Keratinocyte (primary cell): ENCODE data around the gene ARID5B. TPM values are rescaled to one million over a fixed set of nuclear protein-coding genes. Genes with fewer than 3 reads are reported as not detected.

Source experiments
- DNase-seq: peaks from one replicate; pipeline ENCODE4 v3.0.0-alpha.2; 2011; ENCODE audit warnings: low read depth, missing footprints, low spot score
- FAIRE-seq: peaks from 2 replicates; lab custom pipeline; 2011; peaks lifted over from hg19 to GRCh38; lab: Jason Lieb, UNC
- H2AFZ ChIP-seq: 2 replicates; pipeline ENCODE4 v1.6.0; 2012; ENCODE audit warnings: low read length, control low read depth, inconsistent platforms; ENCODE audit not compliant: control insufficient read depth
- H3K27ac ChIP-seq: 2 replicates; pipeline ENCODE4 v1.5.1; 2011; ENCODE audit warnings: low read length; ENCODE audit not compliant: control insufficient read depth, insufficient read depth
- H3K27me3 ChIP-seq: 3 replicates; pipeline ENCODE4 v1.6.0; 2011; ENCODE audit warnings: low read length; ENCODE audit not compliant: control insufficient read depth, insufficient read depth; ENCODE audit errors: extremely low read depth
- H3K36me3 ChIP-seq, 2 experiments: 2 replicates in 1 of 2; 3 replicates in 1 of 2; pipeline ENCODE4 v1.5.1; 2011; ENCODE audit warnings: low read length in 2 of 2, mild to moderate bottlenecking in 1 of 2; ENCODE audit not compliant: control insufficient read depth in 2 of 2, insufficient read depth in 2 of 2; ENCODE audit errors: extremely low read depth in 1 of 2
- H3K4me1 ChIP-seq: 3 replicates; pipeline ENCODE4 v1.5.1; 2011; ENCODE audit warnings: low read length; ENCODE audit not compliant: control insufficient read depth, insufficient read depth; ENCODE audit errors: extremely low read depth
- H3K4me2 ChIP-seq: 3 replicates; pipeline ENCODE4 v1.6.0; 2011; ENCODE audit warnings: low read depth, low read length; ENCODE audit not compliant: control insufficient read depth, insufficient read depth; ENCODE audit errors: extremely low read depth
- H3K4me3 ChIP-seq, 3 experiments: fragments of 200-600 bp in 1 of 3; sonication (generic) in 1 of 3; 2 replicates in 2 of 3; 3 replicates in 1 of 3; pipeline ENCODE4 v1.5.1; 2011 to 2016; ENCODE audit warnings: low read length in 3 of 3, mild to moderate bottlenecking in 3 of 3, control low read depth in 2 of 3, inconsistent platforms in 1 of 3, low read depth in 1 of 3, mixed read lengths in 1 of 3, mixed run types in 1 of 3, moderate library complexity in 1 of 3; ENCODE audit not compliant: control insufficient read depth in 2 of 3, insufficient read depth in 2 of 3; ENCODE audit errors: extremely low read depth in 1 of 3
- H3K79me2 ChIP-seq: 2 replicates; pipeline ENCODE4 v1.6.0; 2012; ENCODE audit warnings: low read length; ENCODE audit not compliant: control insufficient read depth, insufficient read depth
- H3K9ac ChIP-seq: 3 replicates; pipeline ENCODE4 v1.6.0; 2011; ENCODE audit warnings: low read length; ENCODE audit not compliant: control insufficient read depth, insufficient read depth; ENCODE audit errors: extremely low read depth
- H3K9me1 ChIP-seq: 3 replicates; pipeline ENCODE4 v1.6.0; 2011; ENCODE audit warnings: low read length; ENCODE audit not compliant: control insufficient read depth, insufficient read depth; ENCODE audit errors: extremely low read depth
- H3K9me3 ChIP-seq: 2 replicates; pipeline ENCODE4 v1.5.1; 2012; ENCODE audit warnings: low read depth, low read length; ENCODE audit not compliant: control insufficient read depth
- H4K20me1 ChIP-seq: 3 replicates; pipeline ENCODE4 v1.6.0; 2011; ENCODE audit warnings: low read length; ENCODE audit not compliant: control insufficient read depth, insufficient read depth; ENCODE audit errors: extremely low read depth
- CTCF ChIP-seq, 3 experiments: IDR thresholded peaks in 1 of 3; conservative IDR thresholded peaks in 1 of 3; optimal IDR thresholded peaks in 1 of 3; 2 replicates in 2 of 3; 3 replicates in 1 of 3; pipeline versions ENCODE3 to v1.5.1; 2011; ENCODE audit warnings: low read length in 3 of 3, mild to moderate bottlenecking in 3 of 3, moderate library complexity in 2 of 3, control low read depth in 1 of 3, inconsistent platforms in 1 of 3; ENCODE audit not compliant: insufficient read depth in 2 of 3; ENCODE audit errors: extremely low read depth in 1 of 3
- EZH2 ChIP-seq: IDR thresholded peaks from one replicate; pipeline ENCODE4 v1.6.1; 2012; ENCODE audit warnings: inconsistent platforms, mild to moderate bottlenecking, low read length, moderate library complexity
- dilution Hi-C: fragments of 300-500 bp; cut with MboI; formaldehyde crosslinking; loops from one replicate; pipeline ENCODE4 v1.7.0; 2020; ENCODE audit warnings: low sequenced_read_pairs; ENCODE audit not compliant: extremely low pct_ligation_motif_present
- polyA plus RNA-seq, 5 experiments: library from polyadenylated mRNA; depleted of rRNA in 3 of 5; stranded (reverse) in 3 of 5; stranded (forward) in 1 of 5; unstranded in 1 of 5; fragments of >200 nt; gene quantifications; 1 replicate in 1 of 5; 2 replicates in 3 of 5; 3 replicates in 1 of 5; pipeline versions ENCODE4 v1.2.1 to v1.2.3, GENCODE V29; 2011 to 2012; ENCODE audit warnings: missing spikeins in 2 of 5, low read depth in 1 of 5, low replicate concordance in 1 of 5

The ARID5B gene
- polyA plus RNA-seq, 1 donor (not counting 4 experiments of a cell fraction or from before 2014, with no cell fraction given), result 7.0 TPM

- dilution Hi-C loops, result no loop called here
- no peaks in the 10 kb centered on the region for H3K9me1 ChIP-seq
- DNase-seq, result no peak
- H3K27me3 ChIP-seq, result no peaks in the 10 kb centered on the region
- no peak for FAIRE-seq
- no peak overlapping the region for H2AFZ ChIP-seq
- no peak overlapping the region for H3K4me3 ChIP-seq
- no peak overlapping the region for H3K4me2 ChIP-seq
- H3K36me3 ChIP-seq, result no peaks in the 10 kb centered on the region
- TF ChIP-seq EZH2 (no peak), CTCF (optimal IDR thresholded peaks at IDR 0.05 in 1 of 3, IDR thresholded peaks at IDR 0.05 in 1 of 3, conservative IDR thresholded peaks at IDR 0.05 in 1 of 3; ENCODE audit: extremely low read depth in 1 of 3, insufficient read depth in 2 of 3, low read length in 3 of 3) (no peak)
- H3K4me1 ChIP-seq, result no peaks in the 10 kb centered on the region
- no peaks in the 10 kb centered on the region for H3K79me2 ChIP-seq
- no peaks in the 10 kb centered on the region for H4K20me1 ChIP-seq
- H3K27ac ChIP-seq, result no peak overlapping the region
- H3K9ac ChIP-seq, result no peak overlapping the region
- H3K9me3 ChIP-seq, result no peaks in the 10 kb centered on the region
Observed at GRCh38 chr10:62008196-62008595, 106.7 kb downstream of the ARID5B start.

- no peaks in the 10 kb centered on the region for H3K79me2 ChIP-seq
- FAIRE-seq (no peak), DNase-seq (no peak)
- H2AFZ ChIP-seq, result no peak overlapping the region
- H3K4me1 ChIP-seq, result no peaks in the 10 kb centered on the region
- no peak overlapping the region for H3K4me3 ChIP-seq
- H3K27ac ChIP-seq, result no peak overlapping the region
- no peaks in the 10 kb centered on the region for H3K9me3 ChIP-seq
- dilution Hi-C loops, result no loop called here
- no peak overlapping the region for H3K9ac ChIP-seq
- H3K4me2 ChIP-seq, result no peak overlapping the region
- no peaks in the 10 kb centered on the region for H3K27me3 ChIP-seq
- H3K36me3 ChIP-seq, result no peaks in the 10 kb centered on the region
- H3K9me1 ChIP-seq, result no peaks in the 10 kb centered on the region
- no peak for TF ChIP-seq EZH2
- TF ChIP-seq CTCF (optimal IDR thresholded peaks at IDR 0.05 in 1 of 3, IDR thresholded peaks at IDR 0.05 in 1 of 3, conservative IDR thresholded peaks at IDR 0.05 in 1 of 3; ENCODE audit: extremely low read depth in 1 of 3, insufficient read depth in 2 of 3, low read length in 3 of 3), result no peak
- no peaks in the 10 kb centered on the region for H4K20me1 ChIP-seq
Observed at GRCh38 chr10:62008946-62009345, 107.4 kb downstream of the ARID5B start.
